HG02885 (cell line): ENCODE results near the gene PARN.
"Not testable (repeated sequence)": the region's sequence is repeated elsewhere in the genome, so short reads cannot be mapped to it uniquely, and the experiment has no call there.

Experiments used
- ATAC-seq: cut with Tn5 transposase; IDR thresholded peaks from one replicate; pipeline ENCODE4 v1.9.1; 2021; ENCODE audit warnings: mild to moderate bottlenecking; ENCODE audit not compliant: unreplicated experiment, poor library complexity

Gene PARN

GRCh38 chr16:14446796-14447195 is 183.3 kb downstream of the PARN start:
- ATAC-seq: no peak

GRCh38 chr16:14445937-14446715 is 183.9 kb downstream of the PARN start:
- no peak for ATAC-seq

GRCh38 chr16:14444979-14445810 is 184.9 kb downstream of the PARN start:
- no peak for ATAC-seq

- ATAC-seq: not testable (repeated sequence)
Measured at GRCh38 chr16:14441533-14441932, 188.5 kb downstream of the PARN start.

- ATAC-seq: no peak
Measured at GRCh38 chr16:14438256-14438655, 191.8 kb downstream of the PARN start.

- ATAC-seq: no peak
Measured at GRCh38 chr16:14437426-14437825, 192.6 kb downstream of the PARN start.

- no peak for ATAC-seq
Measured at GRCh38 chr16:14436401-14436955, 193.6 kb downstream of the PARN start.

GRCh38 chr16:14434860-14435259 is 195.2 kb downstream of the PARN start:
- no peak for ATAC-seq

GRCh38 chr16:14428971-14429637 is 201.0 kb downstream of the PARN start:
- not testable (repeated sequence) for ATAC-seq

- ATAC-seq: no peak
Measured at GRCh38 chr16:14428043-14428442, 202.0 kb downstream of the PARN start.

- no peak for ATAC-seq
Measured at GRCh38 chr16:14427371-14427948, 202.6 kb downstream of the PARN start.

- ATAC-seq: no peak
Measured at GRCh38 chr16:14424595-14424994, 205.5 kb downstream of the PARN start.

- ATAC-seq: no peak
Measured at GRCh38 chr16:14423344-14423743, 206.7 kb downstream of the PARN start.

GRCh38 chr16:14420721-14421488 is 209.2 kb downstream of the PARN start:
- ATAC-seq: no peak

- not testable (repeated sequence) for ATAC-seq
Measured at GRCh38 chr16:14420243-14420642, 209.8 kb downstream of the PARN start.

- ATAC-seq: no peak
Measured at GRCh38 chr16:14419817-14420216, 210.2 kb downstream of the PARN start.

- ATAC-seq: no peak
Measured at GRCh38 chr16:14418795-14419225, 211.2 kb downstream of the PARN start.

GRCh38 chr16:14416184-14416583 is 213.9 kb downstream of the PARN start:
- ATAC-seq: no peak

- ATAC-seq: no peak
Measured at GRCh38 chr16:14415291-14415690, 214.8 kb downstream of the PARN start.
